ENCODE results near the gene AGPAT3.

The AGPAT3 gene

GRCh38 chr21:43954896-43955295 is 89.9 kb downstream of the AGPAT3 start:
- DNase-seq (ENCODE audit: low read depth in 2 of 2), result no peak

- no peak for DNase-seq (ENCODE audit: low read depth in 2 of 2)
These were observed 91.1 kb downstream of the AGPAT3 start for GRCh38 chr21:43956019-43956669.

GRCh38 chr21:43956670-43957035 is 91.6 kb downstream of the AGPAT3 start:
- no peak for DNase-seq (ENCODE audit: low read depth in 2 of 2)

GRCh38 chr21:43957128-43957571 is 92.1 kb downstream of the AGPAT3 start:
- no peak for DNase-seq (ENCODE audit: low read depth in 2 of 2)

- DNase-seq (ENCODE audit: low read depth in 2 of 2), result no peak
These were observed 92.8 kb downstream of the AGPAT3 start for GRCh38 chr21:43957611-43958362.

- no peak for DNase-seq (ENCODE audit: low read depth in 2 of 2)
These were observed 93.5 kb downstream of the AGPAT3 start for GRCh38 chr21:43958364-43959158.

GRCh38 chr21:43959231-43960116 is 94.5 kb downstream of the AGPAT3 start:
- no peak for DNase-seq (ENCODE audit: low read depth in 2 of 2)

- peak in 1 of 2 donors; percentile 28 for DNase-seq (ENCODE audit: low read depth in 2 of 2)
These were observed 96.4 kb downstream of the AGPAT3 start for GRCh38 chr21:43961382-43961909.

GRCh38 chr21:43965911-43966585 is 101.0 kb downstream of the AGPAT3 start:
- DNase-seq (ENCODE audit: low read depth in 2 of 2), result no peak

GRCh38 chr21:43966946-43967512 is 102.0 kb downstream of the AGPAT3 start:
- DNase-seq (ENCODE audit: low read depth in 2 of 2), result no peak

GRCh38 chr21:43967981-43968380 is 103.0 kb downstream of the AGPAT3 start:
- DNase-seq (ENCODE audit: low read depth in 2 of 2), result no peak

- DNase-seq (ENCODE audit: low read depth in 2 of 2), result no peak
These were observed 103.5 kb downstream of the AGPAT3 start for GRCh38 chr21:43968410-43969114.

GRCh38 chr21:43969115-43969444 is 104.1 kb downstream of the AGPAT3 start:
- no peak for DNase-seq (ENCODE audit: low read depth in 2 of 2)

GRCh38 chr21:43970551-43970950 is 105.5 kb downstream of the AGPAT3 start:
- no peak for DNase-seq (ENCODE audit: low read depth in 2 of 2)

GRCh38 chr21:43971201-43971991 is 106.4 kb downstream of the AGPAT3 start:
- DNase-seq (ENCODE audit: low read depth in 2 of 2), result no peak

GRCh38 chr21:43971992-43972255 is 106.9 kb downstream of the AGPAT3 start:
- DNase-seq (ENCODE audit: low read depth in 2 of 2), result no peak

GRCh38 chr21:43972850-43973633 is 108.0 kb downstream of the AGPAT3 start:
- DNase-seq (ENCODE audit: low read depth in 2 of 2), result no peak

- no peak for DNase-seq (ENCODE audit: low read depth in 2 of 2)
These were observed 108.6 kb downstream of the AGPAT3 start for GRCh38 chr21:43973634-43973955.
